ENCODE measurements around the gene TNFSF10.
A peak's percentile ranks its signal among the peaks of the same experiment; 100 is the strongest.
"Not testable (repeated sequence)": the region's sequence is repeated elsewhere in the genome, so short reads cannot be mapped to it uniquely, and the experiment has no call there.

The TNFSF10 gene

GRCh38 chr3:172522871-172523818 is at the start of gene TNFSF10:
TSS of gene TNFSF10 (minus strand) at chr3:172523430. CDS start at chr3:172523384, 46 bp downstream.
- no peak for DNase-seq (ENCODE audit: low read depth)

- no peak for DNase-seq (ENCODE audit: low read depth)
Measured at GRCh38 chr3:172569128-172570008, 46.1 kb upstream of the TNFSF10 start.

- no peak for DNase-seq (ENCODE audit: low read depth)
Measured at GRCh38 chr3:172568701-172569100, 45.5 kb upstream of the TNFSF10 start.

GRCh38 chr3:172566785-172567184 is 43.6 kb upstream of the TNFSF10 start:
- not testable (repeated sequence) for DNase-seq (ENCODE audit: low read depth)

GRCh38 chr3:172564499-172564898 is 41.3 kb upstream of the TNFSF10 start:
- no peak for DNase-seq (ENCODE audit: low read depth)

- no peak for DNase-seq (ENCODE audit: low read depth)
Measured at GRCh38 chr3:172562871-172563865, 39.9 kb upstream of the TNFSF10 start.

- no peak for DNase-seq (ENCODE audit: low read depth)
Measured at GRCh38 chr3:172561897-172562640, 38.8 kb upstream of the TNFSF10 start.

GRCh38 chr3:172560586-172560985 is 37.4 kb upstream of the TNFSF10 start:
- no peak for DNase-seq (ENCODE audit: low read depth)

- no peak for DNase-seq (ENCODE audit: low read depth)
Measured at GRCh38 chr3:172560026-172560425, 36.8 kb upstream of the TNFSF10 start.

GRCh38 chr3:172559020-172559419 is 35.8 kb upstream of the TNFSF10 start:
- no peak for DNase-seq (ENCODE audit: low read depth)

GRCh38 chr3:172557515-172558220 is 34.4 kb upstream of the TNFSF10 start:
- no peak for DNase-seq (ENCODE audit: low read depth)

- no peak for DNase-seq (ENCODE audit: low read depth)
Measured at GRCh38 chr3:172553526-172554252, 30.5 kb upstream of the TNFSF10 start.

- DNase-seq (ENCODE audit: low read depth): peak; percentile 7
Measured at GRCh38 chr3:172552607-172553006, 29.4 kb upstream of the TNFSF10 start.

- no peak for DNase-seq (ENCODE audit: low read depth)
Measured at GRCh38 chr3:172551874-172552273, 28.6 kb upstream of the TNFSF10 start.

GRCh38 chr3:172550347-172550943 is 27.2 kb upstream of the TNFSF10 start:
- DNase-seq (ENCODE audit: low read depth): peak; percentile 11

GRCh38 chr3:172549144-172549543 is 25.9 kb upstream of the TNFSF10 start:
- DNase-seq (ENCODE audit: low read depth): no peak

GRCh38 chr3:172546628-172547214 is 23.5 kb upstream of the TNFSF10 start:
- DNase-seq (ENCODE audit: low read depth): no peak

- no peak for DNase-seq (ENCODE audit: low read depth)
Measured at GRCh38 chr3:172546105-172546504, 22.9 kb upstream of the TNFSF10 start.

- DNase-seq (ENCODE audit: low read depth): no peak
Measured at GRCh38 chr3:172544404-172544803, 21.2 kb upstream of the TNFSF10 start.
